Omental fat pad (tissue), 4 donors: Measurements from ENCODE around the gene RREB1. TPM values are rescaled to one million over a fixed set of nuclear protein-coding genes. Genes with fewer than 3 reads are reported as not detected.

Experiments used
- ATAC-seq: fragments of 150-250 bp; one replicate; pipeline ENCODE4 v1.9.1; 2016; ENCODE audit warnings: mild to moderate bottlenecking, moderate library complexity; ENCODE audit not compliant: low FRiP score
- DNase-seq: peaks from one replicate; pipeline ENCODE4 v3.0.0-alpha.2; 2019; ENCODE audit warnings: low spot score
- CTCF ChIP-seq, 3 donors: fragments of 450-650 bp; IDR thresholded peaks; one replicate each; pipeline ENCODE4 v1.5.1; 2016 to 2017; ENCODE audit warnings: antibody characterized with exemption in 3 of 3, mild to moderate bottlenecking in 3 of 3, moderate library complexity in 2 of 3
- total RNA-seq, 4 donors: library from RNA; depleted of rRNA; stranded (reverse); fragments of >200 nt; gene quantifications; one replicate each; pipeline ENCODE4 v1.1.0, GENCODE V29; 2016

RREB1 gene
- total RNA-seq, 4 donors from 2014 or later: 24.9 to 48.1 (median 40.6) TPM

DNA sequence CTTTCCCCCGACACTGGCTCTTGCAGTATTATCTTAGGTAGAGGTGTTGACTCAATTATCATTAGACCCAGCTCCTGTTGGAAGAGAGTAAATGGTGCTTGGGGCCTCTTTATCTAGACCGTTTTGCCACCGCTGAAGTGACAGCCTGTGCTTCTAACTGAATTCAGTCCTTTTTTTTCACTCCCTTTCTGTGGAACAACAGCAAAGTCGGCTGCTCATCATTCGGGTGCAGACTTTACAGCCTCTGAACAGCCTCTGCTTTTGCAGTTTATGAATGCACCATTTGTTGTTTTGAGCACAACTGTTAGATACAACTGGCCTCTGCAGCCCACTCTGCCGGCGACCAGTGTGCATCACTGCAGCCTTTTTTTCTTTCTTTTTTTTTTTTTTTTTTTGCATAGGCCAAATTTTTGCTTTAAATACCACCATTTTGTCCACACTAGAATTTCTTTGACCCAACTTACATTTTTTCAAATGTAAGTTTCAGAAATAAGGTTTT, 35.8 kb downstream of the RREB1 start:
- no peak for ATAC-seq
- no peak for TF ChIP-seq CTCF (IDR thresholded peaks at IDR 0.05)

DNA sequence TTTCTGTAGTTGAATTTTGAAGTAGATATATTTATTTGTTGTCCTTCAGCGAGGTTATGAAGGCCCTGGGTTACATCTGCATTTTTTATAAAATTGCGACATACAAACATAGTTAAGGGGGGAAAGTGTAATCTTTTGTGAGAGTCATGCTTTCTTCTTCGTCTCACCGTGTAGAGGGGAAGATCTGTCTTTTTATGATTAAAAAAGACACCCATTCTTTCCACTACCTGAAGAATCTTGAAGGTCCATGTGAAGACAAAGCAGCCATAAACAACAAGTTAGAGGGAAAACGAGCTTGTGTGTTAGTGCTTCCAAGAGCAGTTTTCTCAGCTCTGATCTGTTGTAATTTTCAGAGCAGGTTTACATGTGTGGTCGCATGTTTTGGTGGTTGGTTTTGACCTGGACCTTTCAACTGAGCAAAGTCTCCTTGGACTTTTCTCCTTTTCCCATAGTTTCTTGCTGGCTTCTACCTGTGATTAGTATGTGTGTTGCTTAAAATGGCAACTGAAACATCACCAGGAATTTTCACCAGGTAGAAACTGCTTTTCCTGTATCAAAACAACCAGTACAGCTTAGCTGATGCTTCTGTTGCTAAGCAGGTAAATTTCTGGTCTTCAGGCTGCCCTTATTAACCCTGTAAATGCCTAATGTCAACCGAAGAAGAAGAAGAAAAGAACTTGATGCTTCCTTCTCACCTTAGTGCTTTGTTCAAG, 37.3 kb downstream of the RREB1 start:
- no peak for DNase-seq
- TF ChIP-seq CTCF (IDR thresholded peaks at IDR 0.05): no peak
- no peak for ATAC-seq

More for the DNA sequence above, 35.8 kb downstream of the RREB1 start:
- DNase-seq: no peak

GRCh38 chr6:7145585-7145884, 37.8 kb downstream of the RREB1 start:
- no peak for DNase-seq
- TF ChIP-seq CTCF (IDR thresholded peaks at IDR 0.05): no peak
- no peak for ATAC-seq

DNA sequence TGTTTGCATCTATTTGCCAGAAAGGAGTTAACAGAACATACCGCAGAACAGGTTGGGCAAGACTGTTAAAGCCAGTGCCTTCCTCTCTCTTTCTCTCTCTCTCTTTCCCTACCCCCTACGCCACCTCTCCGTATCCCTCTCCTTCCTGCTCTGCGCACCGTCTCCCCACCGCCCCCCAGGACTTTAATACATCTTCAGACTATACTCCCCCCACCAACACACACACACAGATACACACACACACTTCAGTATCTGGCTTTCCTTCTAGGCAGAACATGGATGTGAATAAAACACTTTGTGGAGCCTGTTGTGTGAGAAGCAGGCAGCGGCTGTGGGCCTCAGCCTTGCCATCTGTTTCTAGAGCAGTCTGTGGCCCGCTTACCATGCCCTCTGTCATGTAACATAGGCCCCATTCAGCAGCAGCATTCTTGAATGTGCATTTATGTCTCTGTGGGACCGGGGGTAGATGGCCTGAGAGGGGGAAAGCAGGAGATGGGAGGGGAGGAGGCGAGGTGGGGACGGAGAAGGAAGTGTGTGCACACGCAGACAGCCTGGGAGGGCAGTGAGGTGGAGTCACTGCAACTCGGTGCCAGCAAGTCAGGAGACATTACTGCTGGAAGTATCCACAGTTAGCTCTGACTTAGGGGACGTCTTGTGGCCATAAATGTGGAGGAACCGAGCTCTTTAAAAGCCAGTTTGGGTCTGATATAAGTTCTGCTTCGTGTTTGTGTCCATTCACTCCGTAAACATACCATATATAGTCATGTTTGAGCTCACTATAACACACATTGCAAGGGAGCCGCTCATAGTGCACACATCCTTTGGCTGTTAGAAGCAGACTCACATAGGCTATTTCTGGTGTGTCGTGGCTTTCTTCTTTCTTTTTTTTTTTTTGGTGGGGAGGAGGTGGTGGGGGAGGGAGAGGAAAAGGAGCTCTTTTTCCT, 38.4 kb downstream of the RREB1 start:
- DNase-seq: no peak
- ATAC-seq: no peak
- no peak for TF ChIP-seq CTCF (IDR thresholded peaks at IDR 0.05)

GRCh38 chr6:7147051-7147671, 39.4 kb downstream of the RREB1 start:
- no peak for TF ChIP-seq CTCF (IDR thresholded peaks at IDR 0.05)
- no peak for ATAC-seq
- DNase-seq: no peak

DNA sequence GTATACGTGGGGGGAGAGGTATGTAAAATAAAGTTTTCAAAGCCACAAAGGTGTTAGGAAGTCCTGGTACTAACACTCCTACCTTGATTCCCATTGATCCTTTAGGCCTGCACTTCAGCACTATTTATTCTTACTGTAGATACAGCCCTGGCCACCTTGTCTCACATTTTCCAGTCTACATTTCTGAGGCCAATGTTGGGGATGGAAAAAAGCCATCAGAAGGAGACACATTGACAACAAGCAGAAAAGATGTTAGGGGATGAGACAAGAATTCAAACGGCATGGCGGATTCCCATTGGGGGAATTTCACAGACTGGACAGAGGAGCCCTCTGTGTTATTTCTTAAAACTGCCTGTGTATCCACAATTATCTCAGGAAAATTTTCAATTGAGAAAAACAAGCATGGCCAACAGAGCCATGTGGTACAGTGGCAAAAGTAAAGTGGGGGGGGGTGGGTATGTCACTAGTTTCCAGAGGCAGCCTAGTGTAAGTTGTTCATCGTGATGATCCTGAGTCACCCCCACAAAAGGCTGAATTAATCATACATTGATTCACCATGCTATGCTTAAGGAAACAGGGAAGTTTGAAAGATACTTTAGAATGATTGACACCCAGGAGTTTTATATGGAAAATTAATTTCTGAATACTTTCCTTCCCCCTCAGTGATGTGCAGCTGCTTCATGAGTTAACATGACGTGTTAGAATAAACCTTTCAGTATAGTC, 40.5 kb downstream of the RREB1 start:
- no peak for TF ChIP-seq CTCF (IDR thresholded peaks at IDR 0.05)
- ATAC-seq (peak; percentile 33), DNase-seq (no peak)
